ENCODE data around the gene CACNB2. TPM values are rescaled to one million over a fixed set of nuclear protein-coding genes. Genes with fewer than 3 reads are reported as not detected.

The CACNB2 gene
- total and polyA plus RNA-seq, 4 donors, result 0.38 to 3.1 (median 0.83) TPM

DNA sequence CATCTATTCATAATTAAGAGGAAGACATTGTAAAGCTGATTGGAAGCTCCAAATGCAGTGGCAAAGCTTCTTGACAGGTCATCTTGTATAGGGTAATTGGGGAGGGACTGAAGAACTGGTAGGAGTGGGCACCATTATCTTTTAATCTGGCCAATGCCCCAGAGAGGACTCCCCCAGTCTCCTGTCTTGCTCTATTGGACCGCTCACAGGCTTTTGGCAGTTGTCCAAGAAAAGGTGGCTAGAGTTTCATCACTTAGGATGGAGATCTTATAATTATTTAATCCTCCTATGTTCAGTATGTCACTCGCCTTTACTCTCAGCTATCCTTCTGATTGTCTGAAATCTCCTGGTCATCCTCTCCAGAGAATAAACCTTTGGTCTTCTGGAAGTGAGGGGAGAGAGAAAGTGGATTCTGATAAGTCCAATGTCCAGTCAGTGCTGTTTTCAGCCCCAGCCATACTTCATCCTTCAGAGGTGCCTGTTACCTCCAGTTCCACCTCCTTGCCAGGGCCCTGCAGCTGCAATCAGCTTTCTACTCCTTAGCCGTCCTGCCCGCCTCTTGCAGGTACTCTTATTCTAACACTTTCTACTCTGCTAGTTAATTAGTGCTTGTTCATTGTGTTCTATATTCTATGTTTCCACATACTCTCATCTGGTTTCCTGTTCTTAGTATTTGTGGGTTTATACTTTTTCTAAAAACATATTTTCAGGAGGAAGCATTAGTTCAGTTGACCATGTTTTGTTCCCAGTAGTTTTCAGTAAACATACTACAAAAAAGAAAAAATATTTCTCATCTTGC lies 269.6 kb downstream of the CACNB2 start:
- H3K4me3 ChIP-seq (ENCODE audit: low read depth in 1 of 3, low read length in 3 of 3), result no peak overlapping the region
- H3K9me3 ChIP-seq (ENCODE audit: control insufficient read depth in 4 of 4, low read length in 3 of 4), result no peaks in the 10 kb centered on the region
- no peak overlapping the region for H3K9ac ChIP-seq (ENCODE audit: low read depth in 1 of 2, low read length in 2 of 2)
- 83% methylated on average over 4 of the region's 4 CpGs for WGBS
- H3K27ac ChIP-seq (ENCODE audit: low read depth in 1 of 2, low read length in 2 of 2), result no peak overlapping the region
- H3K4me1 ChIP-seq (ENCODE audit: control insufficient read depth in 4 of 4, insufficient read depth in 4 of 4, low read length in 3 of 4), result peaks cover 0 to 7% (median 3%) of the 10 kb centered on the region in 4 donors
- no peaks in the 10 kb centered on the region for H3K27me3 ChIP-seq (ENCODE audit: control insufficient read depth in 4 of 4, insufficient read depth in 4 of 4, low read length in 3 of 4)
- H3K36me3 ChIP-seq (ENCODE audit: control insufficient read depth in 4 of 4, insufficient read depth in 3 of 4, low read depth in 1 of 4, low read length in 3 of 4), result no peaks in the 10 kb centered on the region
- TF ChIP-seq MAX (IDR thresholded peaks at IDR 0.05), result no peak
- TF ChIP-seq JUND (IDR thresholded peaks at IDR 0.05), result no peak
- TF ChIP-seq HNF4A (conservative IDR thresholded peaks at IDR 0.05), result no peak
- no peak for TF ChIP-seq ZBTB33 (IDR thresholded peaks at IDR 0.05)
- TF ChIP-seq NR2F2 (IDR thresholded peaks at IDR 0.05), result no peak
- no peak for TF ChIP-seq FOXA2 (IDR thresholded peaks at IDR 0.05)
- TF ChIP-seq TAF1 (conservative IDR thresholded peaks at IDR 0.05), result no peak
- no peak for TF ChIP-seq RAD21 (IDR thresholded peaks at IDR 0.05)
- TF ChIP-seq GABPA (IDR thresholded peaks at IDR 0.05 in 1 of 2, conservative IDR thresholded peaks at IDR 0.05 in 1 of 2), result no peak
- TF ChIP-seq ATF3 (IDR thresholded peaks at IDR 0.05), result no peak
- DNase-seq (ENCODE audit: low spot score), result no peak

DNA sequence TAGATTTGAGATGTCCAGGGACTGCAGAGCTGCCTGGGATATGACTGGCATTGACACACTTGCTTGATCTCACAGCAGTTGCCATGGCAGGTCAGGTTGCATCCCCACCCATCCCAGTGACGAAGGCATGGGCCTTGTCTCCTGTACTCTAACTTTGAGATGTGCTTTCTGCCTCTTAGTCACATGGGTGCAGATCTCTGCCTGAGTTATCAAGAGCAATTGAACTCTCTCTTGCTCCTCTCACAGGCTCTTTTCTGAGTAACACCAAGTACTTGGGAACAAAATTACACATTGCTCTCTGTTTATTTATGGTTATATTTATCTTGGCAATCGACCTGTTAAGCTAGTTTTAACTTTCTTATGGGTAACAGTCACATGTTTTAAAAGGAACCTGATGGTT lies 273.8 kb downstream of the CACNB2 start:
- no peak for TF ChIP-seq ATF3 (IDR thresholded peaks at IDR 0.05)
- TF ChIP-seq EGR1 (IDR thresholded peaks at IDR 0.05; ENCODE audit: low read depth in 2 of 2), result no peak
- Histone ChIP-seq H3K4me1 (ENCODE audit: control insufficient read depth in 4 of 4, insufficient read depth in 4 of 4, low read length in 3 of 4) (peaks cover 0 to 7% (median 3%) of the 10 kb centered on the region in 4 donors), H3K9me3 (ENCODE audit: control insufficient read depth in 4 of 4, low read length in 3 of 4) (no peaks in the 10 kb centered on the region), H3K9ac (ENCODE audit: low read depth in 1 of 2, low read length in 2 of 2) (no peak overlapping the region), H3K27me3 (ENCODE audit: control insufficient read depth in 4 of 4, insufficient read depth in 4 of 4, low read length in 3 of 4) (no peaks in the 10 kb centered on the region), H3K27ac (ENCODE audit: low read depth in 1 of 2, low read length in 2 of 2) (no peak overlapping the region), H3K36me3 (ENCODE audit: control insufficient read depth in 4 of 4, insufficient read depth in 3 of 4, low read depth in 1 of 4, low read length in 3 of 4) (no peaks in the 10 kb centered on the region), H3K4me3 (ENCODE audit: low read depth in 1 of 3, low read length in 3 of 3) (no peak overlapping the region)
- DNase-seq (ENCODE audit: low spot score), result no peak
- WGBS, result 43% methylated on average over 2 of the region's 2 CpGs

DNA sequence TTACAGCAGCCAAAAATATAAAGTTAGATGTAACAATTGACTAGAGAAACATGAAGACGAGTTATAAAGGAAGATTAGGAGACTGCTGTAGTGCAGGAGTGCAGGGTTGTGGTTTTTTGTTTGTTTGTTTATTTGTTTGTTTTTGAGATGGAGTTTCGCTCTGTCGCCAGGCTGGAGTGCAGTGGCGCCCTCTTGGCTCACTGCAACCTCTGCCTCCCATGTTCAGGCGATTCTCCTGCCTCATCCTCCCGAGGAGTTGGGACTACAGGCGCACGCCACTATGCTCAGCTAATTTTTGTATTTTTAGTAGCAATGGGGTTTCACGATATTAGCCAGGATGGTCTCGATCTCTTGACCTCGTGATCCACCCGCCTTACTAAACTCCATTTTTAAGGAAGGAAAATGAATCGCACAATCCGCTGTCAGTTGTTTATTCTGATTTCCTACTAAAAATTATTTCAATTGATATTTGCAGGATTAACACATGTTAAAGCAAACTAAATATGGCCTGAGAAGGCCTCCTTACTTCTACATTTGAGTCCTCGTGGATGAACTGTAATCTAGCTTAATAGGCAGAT lies 277.8 kb downstream of the CACNB2 start:
- 89% methylated on average over 15 of the region's 15 CpGs for WGBS
- no peak for DNase-seq (ENCODE audit: low spot score)
- Histone ChIP-seq H3K27me3 (ENCODE audit: control insufficient read depth in 4 of 4, insufficient read depth in 4 of 4, low read length in 3 of 4) (no peaks in the 10 kb centered on the region), H3K36me3 (ENCODE audit: control insufficient read depth in 4 of 4, insufficient read depth in 3 of 4, low read depth in 1 of 4, low read length in 3 of 4) (no peaks in the 10 kb centered on the region), H3K4me3 (ENCODE audit: low read depth in 1 of 3, low read length in 3 of 3) (no peak overlapping the region), H3K9me3 (ENCODE audit: control insufficient read depth in 4 of 4, low read length in 3 of 4) (no peaks in the 10 kb centered on the region), H3K27ac (ENCODE audit: low read depth in 1 of 2, low read length in 2 of 2) (no peak overlapping the region), H3K4me1 (ENCODE audit: control insufficient read depth in 4 of 4, insufficient read depth in 4 of 4, low read length in 3 of 4) (peaks cover 0 to 7% (median 3%) of the 10 kb centered on the region in 4 donors), H3K9ac (ENCODE audit: low read depth in 1 of 2, low read length in 2 of 2) (no peak overlapping the region)
- TF ChIP-seq, protein P1, sequence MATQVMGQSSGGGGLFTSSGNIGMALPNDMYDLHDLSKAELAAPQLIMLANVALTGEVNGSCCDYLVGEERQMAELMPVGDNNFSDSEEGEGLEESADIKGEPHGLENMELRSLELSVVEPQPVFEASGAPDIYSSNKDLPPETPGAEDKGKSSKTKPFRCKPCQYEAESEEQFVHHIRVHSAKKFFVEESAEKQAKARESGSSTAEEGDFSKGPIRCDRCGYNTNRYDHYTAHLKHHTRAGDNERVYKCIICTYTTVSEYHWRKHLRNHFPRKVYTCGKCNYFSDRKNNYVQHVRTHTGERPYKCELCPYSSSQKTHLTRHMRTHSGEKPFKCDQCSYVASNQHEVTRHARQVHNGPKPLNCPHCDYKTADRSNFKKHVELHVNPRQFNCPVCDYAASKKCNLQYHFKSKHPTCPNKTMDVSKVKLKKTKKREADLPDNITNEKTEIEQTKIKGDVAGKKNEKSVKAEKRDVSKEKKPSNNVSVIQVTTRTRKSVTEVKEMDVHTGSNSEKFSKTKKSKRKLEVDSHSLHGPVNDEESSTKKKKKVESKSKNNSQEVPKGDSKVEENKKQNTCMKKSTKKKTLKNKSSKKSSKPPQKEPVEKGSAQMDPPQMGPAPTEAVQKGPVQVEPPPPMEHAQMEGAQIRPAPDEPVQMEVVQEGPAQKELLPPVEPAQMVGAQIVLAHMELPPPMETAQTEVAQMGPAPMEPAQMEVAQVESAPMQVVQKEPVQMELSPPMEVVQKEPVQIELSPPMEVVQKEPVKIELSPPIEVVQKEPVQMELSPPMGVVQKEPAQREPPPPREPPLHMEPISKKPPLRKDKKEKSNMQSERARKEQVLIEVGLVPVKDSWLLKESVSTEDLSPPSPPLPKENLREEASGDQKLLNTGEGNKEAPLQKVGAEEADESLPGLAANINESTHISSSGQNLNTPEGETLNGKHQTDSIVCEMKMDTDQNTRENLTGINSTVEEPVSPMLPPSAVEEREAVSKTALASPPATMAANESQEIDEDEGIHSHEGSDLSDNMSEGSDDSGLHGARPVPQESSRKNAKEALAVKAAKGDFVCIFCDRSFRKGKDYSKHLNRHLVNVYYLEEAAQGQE (IDR thresholded peaks at IDR 0.05), result no peak
- no peak for TF ChIP-seq RXRA (IDR thresholded peaks at IDR 0.05)
- no peak for TF ChIP-seq NR2F2 (IDR thresholded peaks at IDR 0.05)
- TF ChIP-seq FOXA2 (IDR thresholded peaks at IDR 0.05), result no peak
- TF ChIP-seq MAX (IDR thresholded peaks at IDR 0.05), result no peak
- no peak for TF ChIP-seq HNF4A (conservative IDR thresholded peaks at IDR 0.05)
- TF ChIP-seq TAF1 (conservative IDR thresholded peaks at IDR 0.05), result no peak
- TF ChIP-seq ZBTB33 (IDR thresholded peaks at IDR 0.05), result no peak
- no peak for TF ChIP-seq GABPA (IDR thresholded peaks at IDR 0.05 in 1 of 2, conservative IDR thresholded peaks at IDR 0.05 in 1 of 2)
- no peak for TF ChIP-seq HNF4G (IDR thresholded peaks at IDR 0.05)
- TF ChIP-seq ATF3 (IDR thresholded peaks at IDR 0.05), result no peak
- no peak for TF ChIP-seq RAD21 (IDR thresholded peaks at IDR 0.05)
- TF ChIP-seq SP1 (IDR thresholded peaks at IDR 0.05), result no peak
- no peak for TF ChIP-seq YY1 (IDR thresholded peaks at IDR 0.05)

Measured in liver (tissue), 9 donors.